Panc1 (cell line): ENCODE measurements around the gene IPO11.

Experiments used
- POLR2AphosphoS5 ChIP-seq: IDR thresholded peaks from 2 replicates; pipeline ENCODE4 v1.6.1; 2012; ENCODE audit warnings: mild to moderate bottlenecking, low read depth, low read length, moderate library complexity
- REST ChIP-seq, 2 experiments: IDR thresholded peaks; 2 replicates each; pipeline ENCODE4 v1.6.1; 2011 to 2012; ENCODE audit warnings: low read depth in 2 of 2, control low read depth in 1 of 2, low read length in 1 of 2, mild to moderate bottlenecking in 1 of 2, moderate library complexity in 1 of 2; ENCODE audit not compliant: insufficient read depth in 1 of 2
- SIN3A ChIP-seq: IDR thresholded peaks from 2 replicates; pipeline ENCODE4 v1.6.1; 2012; ENCODE audit warnings: low read depth, mild to moderate bottlenecking, low read length, moderate library complexity, borderline replicate concordance; ENCODE audit not compliant: insufficient read depth
- TF ChIP-seq, protein P1 (sequence below): fragments of 450-650 bp; IDR thresholded peaks from 2 replicates; pipeline ENCODE4 v1.5.1; 2017; ENCODE audit warnings: mild to moderate bottlenecking

- TF ChIP-seq REST (IDR thresholded peaks at IDR 0.05; ENCODE audit: insufficient read depth in 1 of 2, low read depth in 2 of 2, low read length in 1 of 2) = no peak
- TF ChIP-seq, protein P1, sequence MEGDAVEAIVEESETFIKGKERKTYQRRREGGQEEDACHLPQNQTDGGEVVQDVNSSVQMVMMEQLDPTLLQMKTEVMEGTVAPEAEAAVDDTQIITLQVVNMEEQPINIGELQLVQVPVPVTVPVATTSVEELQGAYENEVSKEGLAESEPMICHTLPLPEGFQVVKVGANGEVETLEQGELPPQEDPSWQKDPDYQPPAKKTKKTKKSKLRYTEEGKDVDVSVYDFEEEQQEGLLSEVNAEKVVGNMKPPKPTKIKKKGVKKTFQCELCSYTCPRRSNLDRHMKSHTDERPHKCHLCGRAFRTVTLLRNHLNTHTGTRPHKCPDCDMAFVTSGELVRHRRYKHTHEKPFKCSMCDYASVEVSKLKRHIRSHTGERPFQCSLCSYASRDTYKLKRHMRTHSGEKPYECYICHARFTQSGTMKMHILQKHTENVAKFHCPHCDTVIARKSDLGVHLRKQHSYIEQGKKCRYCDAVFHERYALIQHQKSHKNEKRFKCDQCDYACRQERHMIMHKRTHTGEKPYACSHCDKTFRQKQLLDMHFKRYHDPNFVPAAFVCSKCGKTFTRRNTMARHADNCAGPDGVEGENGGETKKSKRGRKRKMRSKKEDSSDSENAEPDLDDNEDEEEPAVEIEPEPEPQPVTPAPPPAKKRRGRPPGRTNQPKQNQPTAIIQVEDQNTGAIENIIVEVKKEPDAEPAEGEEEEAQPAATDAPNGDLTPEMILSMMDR = no peak
- no peak for TF ChIP-seq POLR2AphosphoS5
- no peak for TF ChIP-seq SIN3A
Measured at GRCh38 chr5:62647241-62647640, 234.7 kb downstream of the IPO11 start.
